NCI-H2196 (cell line): ENCODE results near the gene SLC18B1.
"Not testable (repeated sequence)": the region's sequence is repeated elsewhere in the genome, so short reads cannot be mapped to it uniquely, and the experiment has no call there.

Experiments
- DNase-seq: peaks from one replicate; lab custom pipeline; 2025; ENCODE audit not compliant: unreplicated experiment; lab: John Stamatoyannopoulos, UW

SLC18B1 gene

DNA sequence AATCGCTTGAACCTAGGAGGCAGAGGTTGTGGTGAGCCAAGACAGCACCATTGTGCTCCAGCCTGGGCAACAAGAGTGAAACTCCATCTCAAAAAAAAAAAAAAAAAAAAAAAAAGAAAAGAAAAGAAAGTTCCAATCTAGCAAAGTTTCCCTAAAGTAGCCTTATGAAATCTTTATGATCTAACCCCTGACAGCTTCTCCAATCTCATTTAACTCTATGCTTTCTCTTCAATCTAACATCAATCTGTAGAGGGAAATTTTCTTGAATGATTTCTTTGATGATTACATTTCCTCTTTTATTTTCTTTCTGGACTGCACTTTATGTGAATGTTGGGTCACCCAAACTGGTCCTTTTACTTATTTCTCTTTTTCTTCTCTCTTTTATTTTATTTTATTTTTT, 2.2 kb upstream of the SLC18B1 start:
- no peak for DNase-seq

DNA sequence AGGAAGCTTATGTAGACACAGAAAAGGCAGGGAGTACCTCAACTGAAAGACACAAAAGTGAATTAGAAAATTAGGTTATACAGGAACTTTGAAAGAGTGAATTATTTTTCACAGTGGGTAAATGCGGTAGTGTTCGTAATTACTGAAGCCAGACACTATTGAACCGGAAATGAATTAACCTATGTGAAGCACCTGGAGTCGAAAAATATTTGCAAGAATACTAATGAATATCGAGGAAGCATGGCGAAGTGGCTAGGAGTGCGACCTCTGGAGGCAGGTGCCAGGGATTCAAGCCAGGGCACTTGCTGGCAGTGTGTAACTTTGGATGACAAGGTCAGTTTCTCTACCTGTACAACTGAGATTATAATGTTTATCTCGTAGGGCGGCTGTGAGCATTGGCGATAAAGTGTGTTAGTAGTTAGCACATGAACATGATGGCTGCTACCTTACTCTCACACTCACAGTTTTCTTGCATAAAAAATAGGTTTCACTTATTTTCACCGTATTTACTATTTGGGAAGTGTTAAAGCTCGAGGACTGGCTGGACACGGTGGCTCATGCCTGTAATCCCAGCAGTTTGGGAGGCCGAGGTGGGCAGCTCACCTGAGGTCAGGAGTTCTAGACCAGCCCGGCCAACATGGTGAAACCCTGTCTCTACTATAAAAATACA, 567 bp upstream of the SLC18B1 start:
- peak; percentile 75 for DNase-seq

DNA sequence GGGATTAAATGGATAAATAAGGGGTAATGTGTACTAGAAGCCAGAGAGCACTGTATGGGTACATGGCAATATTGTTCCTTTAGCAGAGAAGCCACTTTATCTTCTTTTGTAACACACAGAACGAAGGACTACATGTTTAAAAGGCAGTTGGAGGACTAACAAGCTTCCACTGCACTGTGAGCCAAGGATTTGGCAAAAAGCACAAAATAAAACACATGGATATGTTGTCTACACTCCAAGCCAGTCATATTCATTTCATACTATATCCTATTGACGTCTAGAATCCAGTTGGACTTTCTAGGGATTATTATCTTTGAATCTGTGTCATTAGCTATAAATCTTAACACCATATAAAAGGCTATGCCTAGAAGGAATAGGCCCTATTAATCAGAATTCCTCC, 3.0 kb downstream of the SLC18B1 start:
- no peak for DNase-seq

GRCh38 chr6:132792510-132792909, 5.9 kb downstream of the SLC18B1 start:
- DNase-seq = no peak

DNA sequence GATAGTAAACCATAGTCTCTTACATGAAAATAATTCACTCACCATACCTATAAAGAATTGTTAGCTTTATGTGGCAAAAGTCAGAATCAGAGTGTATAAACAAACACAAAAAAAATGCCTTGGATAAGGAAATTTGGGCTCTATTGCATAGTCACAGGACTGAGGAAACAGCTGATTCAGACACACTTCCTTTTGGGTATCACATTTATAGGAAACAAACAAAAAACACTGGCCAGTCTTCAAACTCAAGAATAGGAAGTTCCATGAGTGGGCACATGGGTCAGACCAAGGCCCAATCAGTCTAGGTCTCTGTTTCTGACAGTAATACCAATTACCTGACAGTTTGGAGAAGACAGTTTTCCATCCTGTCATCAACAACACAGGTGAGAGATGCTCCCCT, 8.0 kb downstream of the SLC18B1 start:
- DNase-seq = no peak

DNA sequence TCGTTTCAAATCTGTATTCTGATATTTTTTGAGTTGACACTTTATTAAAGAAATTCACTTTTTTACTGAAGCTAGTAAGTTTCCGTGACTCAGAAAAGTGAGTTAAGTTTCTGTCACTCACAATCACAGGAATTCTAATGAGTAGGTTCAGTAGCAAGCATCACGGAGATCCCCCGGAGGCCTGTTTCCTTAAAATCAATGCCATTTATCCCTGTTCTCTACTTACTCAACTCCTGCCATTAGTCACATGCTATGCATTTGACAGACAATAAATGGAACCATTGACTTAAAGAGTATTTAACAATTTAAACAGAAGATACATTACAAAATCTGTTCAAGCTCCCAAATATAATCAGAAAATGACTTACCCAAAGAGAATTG, 9.1 kb downstream of the SLC18B1 start:
- no peak for DNase-seq

- DNase-seq = no peak
Measured at GRCh38 chr6:132788658-132789395, 9.6 kb downstream of the SLC18B1 start.

- no peak for DNase-seq
Measured at GRCh38 chr6:132785936-132786335, 12.5 kb downstream of the SLC18B1 start.

GRCh38 chr6:132780770-132781371, 17.6 kb downstream of the SLC18B1 start:
- no peak for DNase-seq

- DNase-seq = not testable (repeated sequence)
Measured at GRCh38 chr6:132777881-132778280, 20.6 kb downstream of the SLC18B1 start.

DNA sequence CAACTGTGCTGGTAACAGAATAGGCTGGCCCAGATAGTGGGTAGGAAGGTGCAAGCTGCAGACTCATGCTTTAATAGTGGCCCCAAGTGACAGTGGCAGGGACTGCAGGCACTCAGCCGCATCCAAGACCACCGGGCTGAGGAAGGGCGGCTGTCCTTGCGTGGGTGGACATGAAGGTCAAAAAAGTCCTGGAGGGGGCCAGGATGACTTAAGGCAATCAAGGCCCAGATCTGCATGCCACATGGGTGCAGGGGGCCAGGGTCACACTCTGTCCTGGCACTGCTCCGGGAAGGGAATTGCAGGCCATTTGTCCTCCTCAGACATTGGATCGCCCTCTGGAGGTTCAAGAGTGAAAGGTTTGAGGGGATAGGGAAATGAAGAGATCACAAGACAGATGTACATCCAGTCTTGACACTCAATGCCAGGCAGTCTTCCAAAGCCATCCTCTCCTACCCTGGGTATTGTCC, 30.4 kb downstream of the SLC18B1 start:
- no peak for DNase-seq

DNA sequence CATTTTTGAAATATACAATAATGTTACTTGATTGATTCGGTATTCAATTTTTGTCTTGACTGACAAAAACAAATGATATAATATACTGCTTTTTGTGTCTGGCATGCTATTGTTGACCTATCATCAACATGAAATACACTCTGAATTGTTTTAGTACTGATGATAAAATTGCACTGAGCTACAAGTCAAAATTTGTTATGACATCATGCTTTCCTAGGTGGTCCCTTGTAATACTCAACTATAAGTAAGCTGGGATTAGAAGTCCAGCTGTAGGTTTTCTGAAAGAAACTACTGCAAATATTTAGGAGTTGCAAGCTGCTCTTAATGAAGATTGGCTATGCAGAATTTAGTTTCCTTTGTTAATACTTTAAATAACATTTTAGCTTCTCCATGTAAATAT, 32.9 kb downstream of the SLC18B1 start:
- DNase-seq = no peak

DNA sequence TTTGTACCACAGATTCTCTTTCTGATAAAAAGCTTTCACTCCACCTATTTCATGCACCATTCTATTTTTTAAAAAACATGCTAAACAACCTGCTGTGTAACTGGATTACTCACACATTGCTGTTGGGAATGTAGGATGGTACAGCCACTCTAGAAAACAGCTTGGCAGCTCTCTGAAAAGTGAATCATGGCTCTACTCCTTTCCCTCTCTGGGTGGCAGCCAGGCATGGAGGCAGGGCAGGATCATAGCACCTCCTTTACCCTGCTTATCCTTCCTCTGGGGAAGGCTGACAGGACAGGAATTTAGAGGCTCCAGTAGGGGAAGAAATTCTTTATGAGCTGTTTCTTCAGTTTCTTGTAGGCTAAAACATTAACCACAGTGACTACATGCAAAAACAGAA, 34.1 kb downstream of the SLC18B1 start:
- DNase-seq = no peak

DNA sequence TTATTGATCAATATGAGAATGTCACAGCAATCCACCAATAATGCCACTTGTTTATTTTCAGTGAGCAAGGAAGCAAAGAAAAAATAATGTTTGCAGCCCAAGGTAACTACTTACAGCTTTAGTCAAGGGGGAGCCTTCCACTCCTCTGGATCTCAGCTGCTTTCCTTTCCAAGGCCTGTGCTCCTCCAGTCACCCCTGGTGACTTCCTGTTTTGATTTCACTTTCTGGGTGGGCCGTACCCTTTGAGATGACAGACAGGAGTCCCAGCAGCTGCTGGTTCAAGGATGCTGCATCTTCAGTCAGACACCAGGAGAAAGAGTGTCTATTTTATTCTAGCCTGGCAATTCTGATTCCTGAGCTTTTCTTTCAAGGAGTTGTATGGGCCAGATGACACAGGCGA, 35.2 kb downstream of the SLC18B1 start:
- DNase-seq = no peak

DNA sequence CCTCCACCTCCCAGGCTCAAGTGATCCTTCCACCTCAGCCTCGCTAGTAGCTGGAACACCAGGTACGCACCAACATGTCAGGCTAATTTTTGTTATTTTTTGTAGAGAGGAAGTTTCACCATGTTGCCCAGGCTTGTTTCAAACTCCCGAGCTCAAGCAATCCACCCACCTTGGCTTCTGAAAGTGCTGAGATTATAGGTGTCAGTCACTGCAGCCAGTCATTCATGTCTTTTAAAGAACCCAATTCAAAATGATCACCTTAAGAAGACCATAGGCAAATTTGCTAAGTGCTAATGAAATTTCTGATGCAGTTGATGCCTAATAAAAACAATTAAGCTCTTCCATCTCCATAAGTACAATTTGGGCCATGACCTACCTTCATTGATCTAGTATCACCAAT, 38.2 kb downstream of the SLC18B1 start:
- DNase-seq = no peak

DNA sequence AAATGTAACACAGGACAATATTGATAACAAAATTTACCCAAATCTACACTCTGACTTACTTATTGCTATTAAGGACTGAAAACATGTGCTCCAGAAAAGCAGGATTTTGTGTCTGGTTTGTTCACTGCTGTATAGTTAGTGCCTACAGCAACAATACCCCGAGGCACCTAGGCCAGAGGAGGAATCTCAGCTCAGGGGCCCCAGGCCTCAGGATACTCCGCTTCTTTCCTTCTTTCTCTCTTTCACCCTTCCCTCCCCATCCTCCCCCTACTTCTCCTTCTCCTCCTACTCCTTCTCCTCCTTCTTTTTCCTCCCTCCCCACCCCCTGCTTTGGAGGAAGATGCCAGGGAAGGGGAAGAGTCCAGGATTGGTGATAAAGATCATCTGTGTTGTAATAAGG, 39.7 kb downstream of the SLC18B1 start:
- no peak for DNase-seq

- no peak for DNase-seq
Measured at GRCh38 chr6:132752255-132752654, 46.2 kb downstream of the SLC18B1 start.

- no peak for DNase-seq
Measured at GRCh38 chr6:132751828-132752227, 46.6 kb downstream of the SLC18B1 start.

DNA sequence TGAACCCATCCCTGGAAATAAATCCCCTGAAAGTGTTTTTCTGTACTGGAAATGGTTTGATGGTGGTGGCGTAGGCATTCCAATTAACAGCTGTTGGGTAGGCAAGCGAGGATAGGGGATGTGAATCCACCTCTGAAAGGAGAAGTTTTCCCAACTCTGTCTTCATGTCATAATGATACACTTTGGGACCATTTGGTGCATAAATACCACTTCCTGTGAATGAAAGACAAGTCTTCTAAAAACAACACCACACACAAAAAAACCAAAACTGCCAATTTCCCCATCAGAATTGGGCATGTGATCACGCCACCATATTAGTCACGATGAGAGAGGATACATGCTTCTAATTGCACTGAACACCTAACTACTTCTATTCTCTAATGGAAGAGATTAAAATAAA, 47.1 kb downstream of the SLC18B1 start:
- no peak for DNase-seq

- no peak for DNase-seq
Measured at GRCh38 chr6:132750455-132751248, 47.8 kb downstream of the SLC18B1 start.

- no peak for DNase-seq
Measured at GRCh38 chr6:132749111-132749510, 49.3 kb downstream of the SLC18B1 start.

DNA sequence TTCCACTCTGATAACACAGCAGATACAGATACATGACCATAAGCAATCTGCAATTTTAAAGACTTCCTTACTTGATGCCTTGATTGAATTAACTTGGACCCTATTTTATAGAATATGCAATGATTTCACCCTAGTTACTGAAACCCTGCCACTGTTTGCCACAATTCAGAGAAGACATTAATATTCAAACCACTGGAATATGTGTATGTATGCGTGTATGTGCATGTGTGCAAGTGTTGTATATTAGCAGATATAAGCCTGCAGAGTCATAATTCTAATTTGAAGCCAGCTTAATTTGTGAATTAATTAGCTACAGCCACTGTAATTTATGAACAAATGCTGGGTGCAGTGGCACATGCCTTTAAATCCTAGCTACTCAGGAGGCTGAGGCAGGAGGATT, 50.0 kb downstream of the SLC18B1 start:
- DNase-seq = no peak
